ENCODE data around the gene FBN1.

- TF ChIP-seq POLR2AphosphoS5 (IDR thresholded peaks at IDR 0.05) (no peak), EP300 (IDR thresholded peaks at IDR 0.05) (no peak), CTCF (IDR thresholded peaks at IDR 0.05) (no peak), POLR2A (IDR thresholded peaks at IDR 0.05) (no peak)
Measured at GRCh38 chr15:48473667-48474066, 171.8 kb downstream of the FBN1 start.
